Measurements from ENCODE around the gene GJA5. TPM values are rescaled to one million over a fixed set of nuclear protein-coding genes. Genes with fewer than 3 reads are reported as not detected.

GJA5 gene
- total RNA-seq, 1 experiment from 2014 or later: not detected

DNA sequence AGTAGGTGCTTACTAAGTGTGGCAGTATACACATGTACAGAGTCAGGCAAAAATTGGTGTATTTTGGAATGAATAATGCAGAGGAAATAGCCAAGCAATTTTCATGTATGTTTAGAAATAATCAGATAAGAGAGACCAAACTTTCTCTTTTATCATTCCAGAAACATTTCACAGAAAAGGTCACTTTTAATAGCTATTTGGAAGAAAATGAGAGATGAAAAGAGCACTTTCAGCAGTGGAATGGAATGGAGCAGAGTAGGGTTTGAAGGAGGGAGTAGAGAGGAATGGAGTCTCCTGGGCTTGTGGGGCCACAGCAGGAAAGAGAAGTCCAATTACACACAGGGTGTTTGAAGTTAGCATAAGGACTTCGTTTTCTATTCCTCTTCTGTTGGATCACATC lies 48.8 kb upstream of the GJA5 start:
- ChIA-PET CTCF (no interaction called here), POLR2A (no interaction called here), RAD21 (ENCODE audit: low non-redundant PET in 1 of 2, low total read pairs in 2 of 2, uncharacterized antibody in 2 of 2, unreplicated experiment in 2 of 2) (no interaction called here)
- H3K27ac ChIP-seq (ENCODE audit: low read depth, low read length): no peak overlapping the region
- intact Hi-C loops (cut with micrococcal nuclease): loop anchor here (5.0 kb wide), 1 partner anchor 48 kb away; no protein-coding TSS in a partner anchor
- H3K9me2 ChIP-seq (ENCODE audit: insufficient read depth): no peaks in the 10 kb centered on the region
- BruUV-seq (replicated peaks): no TSS peak
- no peaks in the 10 kb centered on the region for H3K36me3 ChIP-seq (ENCODE audit: control insufficient read depth in 1 of 2, insufficient read depth in 2 of 2, low read length in 2 of 2)
- no peaks in the 10 kb centered on the region for H3K4me1 ChIP-seq (ENCODE audit: control insufficient read depth in 1 of 2, insufficient read depth in 2 of 2, low read length in 2 of 2)
- no peak overlapping the region for H2AFZ ChIP-seq (ENCODE audit: low read depth, low read length, poor library complexity, severe bottlenecking)
- H3K27me3 ChIP-seq (ENCODE audit: insufficient read depth, low read length): no peaks in the 10 kb centered on the region
- no peak overlapping the region for H3K9ac ChIP-seq (ENCODE audit: low read length)
- ATAC-seq (no peak), DNase-seq (ENCODE audit: low read depth, low spot score) (no peak)
- TF ChIP-seq, protein P1, sequence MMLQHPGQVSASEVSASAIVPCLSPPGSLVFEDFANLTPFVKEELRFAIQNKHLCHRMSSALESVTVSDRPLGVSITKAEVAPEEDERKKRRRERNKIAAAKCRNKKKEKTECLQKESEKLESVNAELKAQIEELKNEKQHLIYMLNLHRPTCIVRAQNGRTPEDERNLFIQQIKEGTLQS (IDR thresholded peaks at IDR 0.05): no peak
- TF ChIP-seq SIN3A (IDR thresholded peaks at IDR 0.05; ENCODE audit: low read depth): no peak
- no peaks in the 10 kb centered on the region for H4K20me1 ChIP-seq (ENCODE audit: insufficient read depth)
- no peaks in the 10 kb centered on the region for H3K9me3 ChIP-seq (ENCODE audit: control insufficient read depth in 1 of 2, insufficient read depth in 1 of 2, low read depth in 1 of 2, low read length in 2 of 2)
- H3K79me2 ChIP-seq (ENCODE audit: insufficient read depth, low read length): no peaks in the 10 kb centered on the region
- H3K4me3 ChIP-seq (replicated peaks in 1 of 2; ENCODE audit: low read depth in 1 of 2, low read length in 2 of 2): no peak overlapping the region
- no peak overlapping the region for H3K4me2 ChIP-seq (ENCODE audit: low read length)

DNA sequence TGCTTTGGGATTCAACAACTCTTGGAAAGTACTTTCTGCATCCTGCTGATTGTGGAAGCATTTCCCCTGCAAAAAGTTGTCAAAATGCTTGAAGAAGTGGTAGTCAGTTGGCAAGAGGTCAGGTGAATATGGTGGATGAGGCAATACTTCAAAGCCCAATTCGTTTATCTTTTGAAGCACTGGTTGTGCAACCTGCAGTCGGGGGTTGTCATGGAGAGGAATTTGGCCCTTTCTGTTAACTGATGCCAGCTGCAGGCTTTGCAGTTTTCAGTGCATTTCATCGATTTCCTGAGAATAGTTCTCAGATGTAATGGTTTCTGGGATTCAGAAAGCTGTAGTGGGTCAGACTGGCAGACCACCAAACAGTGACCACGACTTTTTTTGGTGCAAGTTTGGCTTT lies 47.6 kb upstream of the GJA5 start:
- H3K27ac ChIP-seq (ENCODE audit: low read depth, low read length): no peak overlapping the region
- no peak for ATAC-seq

More for the DNA sequence above, 47.6 kb upstream of the GJA5 start:
- CTCF ChIA-PET: no interaction called here
- H3K4me1 ChIP-seq (ENCODE audit: control insufficient read depth in 1 of 2, insufficient read depth in 2 of 2, low read length in 2 of 2): no peaks in the 10 kb centered on the region
- H3K79me2 ChIP-seq (ENCODE audit: insufficient read depth, low read length): no peaks in the 10 kb centered on the region
- POLR2A ChIA-PET: no interaction called here
- TF ChIP-seq ELF1 (IDR thresholded peaks at IDR 0.05; ENCODE audit: borderline replicate concordance, low read depth): no peak
- no peak for TF ChIP-seq CBX3 (IDR thresholded peaks at IDR 0.05; ENCODE audit: low read depth)
- TF ChIP-seq JUND (IDR thresholded peaks at IDR 0.05): no peak
- TF ChIP-seq EZH2 (IDR thresholded peaks at IDR 0.05): no peak
- TF ChIP-seq, protein P2, sequence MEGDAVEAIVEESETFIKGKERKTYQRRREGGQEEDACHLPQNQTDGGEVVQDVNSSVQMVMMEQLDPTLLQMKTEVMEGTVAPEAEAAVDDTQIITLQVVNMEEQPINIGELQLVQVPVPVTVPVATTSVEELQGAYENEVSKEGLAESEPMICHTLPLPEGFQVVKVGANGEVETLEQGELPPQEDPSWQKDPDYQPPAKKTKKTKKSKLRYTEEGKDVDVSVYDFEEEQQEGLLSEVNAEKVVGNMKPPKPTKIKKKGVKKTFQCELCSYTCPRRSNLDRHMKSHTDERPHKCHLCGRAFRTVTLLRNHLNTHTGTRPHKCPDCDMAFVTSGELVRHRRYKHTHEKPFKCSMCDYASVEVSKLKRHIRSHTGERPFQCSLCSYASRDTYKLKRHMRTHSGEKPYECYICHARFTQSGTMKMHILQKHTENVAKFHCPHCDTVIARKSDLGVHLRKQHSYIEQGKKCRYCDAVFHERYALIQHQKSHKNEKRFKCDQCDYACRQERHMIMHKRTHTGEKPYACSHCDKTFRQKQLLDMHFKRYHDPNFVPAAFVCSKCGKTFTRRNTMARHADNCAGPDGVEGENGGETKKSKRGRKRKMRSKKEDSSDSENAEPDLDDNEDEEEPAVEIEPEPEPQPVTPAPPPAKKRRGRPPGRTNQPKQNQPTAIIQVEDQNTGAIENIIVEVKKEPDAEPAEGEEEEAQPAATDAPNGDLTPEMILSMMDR (IDR thresholded peaks at IDR 0.05 in 2 of 3, conservative IDR thresholded peaks at IDR 0.05 in 1 of 3; ENCODE audit: borderline replicate concordance in 1 of 3, insufficient read depth in 1 of 3, low read depth in 2 of 3, low read length in 2 of 3): no peak
- TF ChIP-seq ZNF274 (IDR thresholded peaks at IDR 0.05; ENCODE audit: low read depth, low read length): no peak
- no peak for TF ChIP-seq YY1 (IDR thresholded peaks at IDR 0.05; ENCODE audit: extremely low read depth, insufficient replicate concordance, low read depth, low read length)
- TF ChIP-seq, protein P3, sequence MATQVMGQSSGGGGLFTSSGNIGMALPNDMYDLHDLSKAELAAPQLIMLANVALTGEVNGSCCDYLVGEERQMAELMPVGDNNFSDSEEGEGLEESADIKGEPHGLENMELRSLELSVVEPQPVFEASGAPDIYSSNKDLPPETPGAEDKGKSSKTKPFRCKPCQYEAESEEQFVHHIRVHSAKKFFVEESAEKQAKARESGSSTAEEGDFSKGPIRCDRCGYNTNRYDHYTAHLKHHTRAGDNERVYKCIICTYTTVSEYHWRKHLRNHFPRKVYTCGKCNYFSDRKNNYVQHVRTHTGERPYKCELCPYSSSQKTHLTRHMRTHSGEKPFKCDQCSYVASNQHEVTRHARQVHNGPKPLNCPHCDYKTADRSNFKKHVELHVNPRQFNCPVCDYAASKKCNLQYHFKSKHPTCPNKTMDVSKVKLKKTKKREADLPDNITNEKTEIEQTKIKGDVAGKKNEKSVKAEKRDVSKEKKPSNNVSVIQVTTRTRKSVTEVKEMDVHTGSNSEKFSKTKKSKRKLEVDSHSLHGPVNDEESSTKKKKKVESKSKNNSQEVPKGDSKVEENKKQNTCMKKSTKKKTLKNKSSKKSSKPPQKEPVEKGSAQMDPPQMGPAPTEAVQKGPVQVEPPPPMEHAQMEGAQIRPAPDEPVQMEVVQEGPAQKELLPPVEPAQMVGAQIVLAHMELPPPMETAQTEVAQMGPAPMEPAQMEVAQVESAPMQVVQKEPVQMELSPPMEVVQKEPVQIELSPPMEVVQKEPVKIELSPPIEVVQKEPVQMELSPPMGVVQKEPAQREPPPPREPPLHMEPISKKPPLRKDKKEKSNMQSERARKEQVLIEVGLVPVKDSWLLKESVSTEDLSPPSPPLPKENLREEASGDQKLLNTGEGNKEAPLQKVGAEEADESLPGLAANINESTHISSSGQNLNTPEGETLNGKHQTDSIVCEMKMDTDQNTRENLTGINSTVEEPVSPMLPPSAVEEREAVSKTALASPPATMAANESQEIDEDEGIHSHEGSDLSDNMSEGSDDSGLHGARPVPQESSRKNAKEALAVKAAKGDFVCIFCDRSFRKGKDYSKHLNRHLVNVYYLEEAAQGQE (IDR thresholded peaks at IDR 0.05; ENCODE audit: low read depth): no peak
- TF ChIP-seq EGR1 (IDR thresholded peaks at IDR 0.05; ENCODE audit: low read depth): no peak
- TF ChIP-seq ZFX (IDR thresholded peaks at IDR 0.05): no peak
- TF ChIP-seq SRF (IDR thresholded peaks at IDR 0.05; ENCODE audit: low read depth): no peak
- TF ChIP-seq FOSL1 (IDR thresholded peaks at IDR 0.05; ENCODE audit: low read depth): no peak
- no peaks in the 10 kb centered on the region for H3K27me3 ChIP-seq (ENCODE audit: insufficient read depth, low read length)
- no peaks in the 10 kb centered on the region for H3K9me3 ChIP-seq (ENCODE audit: control insufficient read depth in 1 of 2, insufficient read depth in 1 of 2, low read depth in 1 of 2, low read length in 2 of 2)
- H3K4me2 ChIP-seq (ENCODE audit: low read length): no peak overlapping the region
- intact Hi-C loops (cut with micrococcal nuclease): loop anchor here (5.0 kb wide), 1 partner anchor 49 kb away; no protein-coding TSS in a partner anchor
- H4K20me1 ChIP-seq (ENCODE audit: insufficient read depth): no peaks in the 10 kb centered on the region
- RAD21 ChIA-PET (ENCODE audit: low non-redundant PET in 1 of 2, low total read pairs in 2 of 2, uncharacterized antibody in 2 of 2, unreplicated experiment in 2 of 2): no interaction called here
- no peak overlapping the region for H2AFZ ChIP-seq (ENCODE audit: low read depth, low read length, poor library complexity, severe bottlenecking)
- no peaks in the 10 kb centered on the region for H3K9me2 ChIP-seq (ENCODE audit: insufficient read depth)
- no peak overlapping the region for H3K9ac ChIP-seq (ENCODE audit: low read length)
- no peak overlapping the region for H3K4me3 ChIP-seq (replicated peaks in 1 of 2; ENCODE audit: low read depth in 1 of 2, low read length in 2 of 2)
- BruUV-seq (replicated peaks): no TSS peak
- H3K36me3 ChIP-seq (ENCODE audit: control insufficient read depth in 1 of 2, insufficient read depth in 2 of 2, low read length in 2 of 2): no peaks in the 10 kb centered on the region
- no peak for DNase-seq (ENCODE audit: low read depth, low spot score)
